Right lobe of liver (tissue), 6 donors: ENCODE results near the gene NRIP2. TPM values are rescaled to one million over a fixed set of nuclear protein-coding genes. Genes with fewer than 3 reads are reported as not detected.

Source experiments
- ATAC-seq, 4 donors: fragments of 200-7000 bp; cut with Tn5 transposase; one replicate each; pipeline ENCODE4 v1.9.1; 2020; ENCODE audit warnings: mild to moderate bottlenecking in 4 of 4, moderate library complexity in 4 of 4
- DNase-seq, 3 donors: peaks; one replicate each; pipeline ENCODE4 v3.0.0-alpha.2; 2020
- H3K27ac ChIP-seq, 3 donors: fragments of 200-600 bp; one replicate each; pipeline ENCODE4 v1.8.0; 2022
- H3K27me3 ChIP-seq, 2 donors: fragments of 200-600 bp; one replicate each; pipeline ENCODE4 v1.8.0; 2022
- H3K36me3 ChIP-seq, 4 donors: fragments of 200-600 bp; sonication (generic) in 1 of 4; one replicate each; pipeline versions ENCODE4 v1.5.1 to v1.8.0; 2017 to 2022; ENCODE audit warnings: control low read depth in 1 of 4
- H3K4me1 ChIP-seq, 4 donors: fragments of 200-600 bp; sonication (generic) in 1 of 4; one replicate each; pipeline versions ENCODE4 v1.5.1 to v1.8.0; 2017 to 2022; ENCODE audit warnings: control low read depth in 1 of 4
- H3K4me3 ChIP-seq, 3 donors: fragments of 200-600 bp; one replicate each; pipeline ENCODE4 v1.8.0; 2022
- H3K9me3 ChIP-seq, 4 donors: fragments of 200-600 bp; sonication (generic) in 1 of 4; one replicate each; pipeline versions ENCODE4 v1.5.1 to v1.8.0; 2017 to 2022; ENCODE audit warnings: control low read depth in 1 of 4
- POLR2A ChIP-seq: fragments of 450-650 bp; IDR thresholded peaks from one replicate; pipeline ENCODE4 v1.6.1; 2017; ENCODE audit warnings: antibody characterized with exemption, mild to moderate bottlenecking
- WGBS: methylation state at CpG from one replicate; pipeline ENCODE4 v1.1.6; 2018; ENCODE audit warnings: low coverage, low lambda C conversion rate; ENCODE audit not compliant: insufficient coverage; ENCODE audit errors: missing lambda C conversion rate; 5-methylcytosine and 5-hydroxymethylcytosine counted together
- intact Hi-C, 2 donors: fragments of 100-400 bp; cut with DNase I; formaldehyde crosslinking; loops; one replicate each; pipeline versions ENCODE4 v1.11.2 to v1.14.1; 2022
- total RNA-seq, 6 experiments: library from RNA; depleted of rRNA in 2 of 6; stranded (reverse); fragments of >200 nt in 2 of 6; fragmentation: NEBNext Ultra II Directional in 3 of 6; extraction: Animal tissue kit (Norgen Biotek cat#: 25700) in 3 of 6; gene quantifications; one replicate each; pipeline versions ENCODE4 v1.1.0 to v1.2.4, GENCODE V29; 2016 to 2023
- TF ChIP-seq, protein P1 (sequence below), 4 donors: fragments of 200-600 bp in 3 of 4; fragments of 450-650 bp in 1 of 4; IDR thresholded peaks; one replicate each; pipeline versions ENCODE4 v1.5.1 to v1.8.0; 2016 to 2022; ENCODE audit warnings: antibody characterized with exemption in 4 of 4, mild to moderate bottlenecking in 2 of 4
- donor health status: DM: no; HTN: yes; CAD: no.
- donor health status: DM: no; HTN: no; CAD: no.
- donor health status: DM: no; HTN: no; CAD: no.
- donor health status: DM: no; HTN: yes; CAD: no.
- donor health status: DM: no; HTN: yes; CAD: no.

The NRIP2 gene
- total RNA-seq, 6 experiments from 2014 or later: 0.12 to 0.29 (median 0.20) TPM

DNA sequence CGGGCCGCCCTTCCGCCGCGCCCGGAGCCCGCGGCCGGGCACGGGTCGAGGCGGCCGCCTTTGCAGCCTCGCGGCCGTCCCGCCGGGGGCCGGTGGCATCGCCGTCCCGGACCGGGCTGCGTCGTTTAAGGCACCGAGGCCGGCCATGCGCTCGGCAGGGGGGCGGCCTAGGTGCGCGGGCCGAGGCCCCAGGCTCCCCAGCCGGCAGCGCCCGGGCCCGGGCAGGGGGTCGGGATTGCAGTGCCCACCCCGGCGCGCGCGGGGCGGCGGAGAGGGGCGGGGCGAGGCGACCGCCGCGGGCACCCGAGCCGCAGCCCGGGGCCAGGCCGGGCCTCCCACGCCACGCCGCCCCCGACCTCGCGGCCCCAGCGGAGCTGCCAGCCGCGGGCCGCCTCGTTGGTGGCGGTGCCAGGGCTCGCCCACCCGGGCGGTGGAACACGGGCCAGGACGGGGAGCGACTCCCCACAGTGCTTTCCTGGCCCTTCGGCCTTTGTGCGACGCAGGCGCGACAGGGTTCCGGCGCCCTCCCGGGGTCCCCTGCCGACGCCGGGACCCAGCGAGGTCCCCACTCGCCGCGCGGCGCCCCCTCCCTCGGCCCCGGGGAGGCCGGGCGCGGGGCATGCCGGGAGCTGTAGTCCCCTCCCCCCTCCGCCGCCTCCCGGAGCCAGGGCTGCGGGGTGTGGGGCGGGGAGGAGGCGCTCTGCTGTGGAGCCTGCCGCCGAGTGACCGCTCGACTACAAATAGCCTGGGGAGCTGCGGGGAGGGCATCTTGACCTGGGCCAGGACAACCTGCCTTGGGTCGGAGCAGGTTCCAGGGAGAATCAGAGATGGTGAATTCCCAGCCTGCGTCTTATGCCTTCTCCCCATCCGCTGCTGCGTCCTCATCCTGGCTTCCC is 39.3 kb downstream of the NRIP2 start:
- ATAC-seq (peak; percentile 80 to 84 (median 81)), DNase-seq (peak; percentile 86 to 89 (median 89))
- TF ChIP-seq, protein P1, sequence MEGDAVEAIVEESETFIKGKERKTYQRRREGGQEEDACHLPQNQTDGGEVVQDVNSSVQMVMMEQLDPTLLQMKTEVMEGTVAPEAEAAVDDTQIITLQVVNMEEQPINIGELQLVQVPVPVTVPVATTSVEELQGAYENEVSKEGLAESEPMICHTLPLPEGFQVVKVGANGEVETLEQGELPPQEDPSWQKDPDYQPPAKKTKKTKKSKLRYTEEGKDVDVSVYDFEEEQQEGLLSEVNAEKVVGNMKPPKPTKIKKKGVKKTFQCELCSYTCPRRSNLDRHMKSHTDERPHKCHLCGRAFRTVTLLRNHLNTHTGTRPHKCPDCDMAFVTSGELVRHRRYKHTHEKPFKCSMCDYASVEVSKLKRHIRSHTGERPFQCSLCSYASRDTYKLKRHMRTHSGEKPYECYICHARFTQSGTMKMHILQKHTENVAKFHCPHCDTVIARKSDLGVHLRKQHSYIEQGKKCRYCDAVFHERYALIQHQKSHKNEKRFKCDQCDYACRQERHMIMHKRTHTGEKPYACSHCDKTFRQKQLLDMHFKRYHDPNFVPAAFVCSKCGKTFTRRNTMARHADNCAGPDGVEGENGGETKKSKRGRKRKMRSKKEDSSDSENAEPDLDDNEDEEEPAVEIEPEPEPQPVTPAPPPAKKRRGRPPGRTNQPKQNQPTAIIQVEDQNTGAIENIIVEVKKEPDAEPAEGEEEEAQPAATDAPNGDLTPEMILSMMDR (IDR thresholded peaks at IDR 0.05): no peak
- peak; percentile 35 for TF ChIP-seq POLR2A
- 0% methylated on average over 4 of the region's 111 CpGs for WGBS
- H3K27me3 ChIP-seq: no peaks in the 10 kb centered on the region
- peaks cover 0 to 25% (median 8%) of the 10 kb centered on the region in 4 donors for H3K4me1 ChIP-seq
- intact Hi-C loops: no loop called here
- peaks cover 7 to 39% (median 22%) of the 10 kb centered on the region in 4 donors for H3K36me3 ChIP-seq
- peak overlapping the region; percentile 59 to 69 (median 64) for H3K4me3 ChIP-seq
- peak overlapping the region; percentile 86 to 97 (median 89) for H3K27ac ChIP-seq
- no peaks in the 10 kb centered on the region for H3K9me3 ChIP-seq

DNA sequence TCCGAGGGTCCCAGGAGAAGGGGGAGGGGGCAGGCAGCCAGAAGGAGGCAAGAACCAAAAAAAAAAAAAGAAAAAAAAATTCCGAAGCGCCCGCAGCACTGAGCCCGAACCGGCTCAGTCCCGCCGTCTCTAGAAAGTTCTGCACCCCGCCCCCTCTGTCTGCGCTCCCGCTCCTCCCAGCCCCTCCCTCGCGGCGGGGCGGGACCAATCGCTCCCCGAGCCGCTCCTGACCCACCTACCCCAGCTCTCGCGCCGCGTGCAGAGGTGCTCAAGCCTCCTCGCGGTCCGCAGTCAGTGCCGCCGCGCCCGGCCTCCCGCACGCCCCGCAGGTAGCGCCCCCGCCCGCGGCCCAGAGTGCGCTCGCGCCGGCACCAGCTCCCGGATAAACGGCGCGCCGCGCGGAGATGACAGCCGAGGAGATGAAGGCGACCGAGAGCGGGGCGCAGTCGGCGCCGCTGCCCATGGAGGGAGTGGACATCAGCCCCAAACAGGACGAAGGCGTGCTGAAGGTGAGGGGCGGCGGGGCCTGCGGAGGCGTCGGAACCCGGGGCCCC is 40.0 kb downstream of the NRIP2 start, which contains the start of gene FKBP4:
FKBP4 (plus strand) TSS at position 235 of the 554 bp plus-strand sequence; CDS start at position 405, 170 bp downstream.
- H3K27ac ChIP-seq: peak within 1 kb of the TSS; percentile 86 to 97 (median 89)
- peak; percentile 93 for TF ChIP-seq POLR2A
- TF ChIP-seq, protein P1 (IDR thresholded peaks at IDR 0.05): no peak
- H3K36me3 ChIP-seq: peaks cover 4 to 32% (median 17%) of the 10 kb centered on the region in 4 donors
- DNase-seq (peak; percentile 97 to 98 (median 98)), ATAC-seq (peak; percentile 93 to 96 (median 94))
- H3K9me3 ChIP-seq: no peaks in the 10 kb centered on the region
- intact Hi-C loops: no loop called here
- no peaks in the 10 kb centered on the region for H3K27me3 ChIP-seq
- under 1% methylated on average over 34 of the region's 63 CpGs for WGBS
- H3K4me3 ChIP-seq: peak within 1 kb of the TSS; percentile 59 to 69 (median 64)
- H3K4me1 ChIP-seq: peaks cover 0 to 25% (median 8%) of the 10 kb centered on the region in 4 donors

DNA sequence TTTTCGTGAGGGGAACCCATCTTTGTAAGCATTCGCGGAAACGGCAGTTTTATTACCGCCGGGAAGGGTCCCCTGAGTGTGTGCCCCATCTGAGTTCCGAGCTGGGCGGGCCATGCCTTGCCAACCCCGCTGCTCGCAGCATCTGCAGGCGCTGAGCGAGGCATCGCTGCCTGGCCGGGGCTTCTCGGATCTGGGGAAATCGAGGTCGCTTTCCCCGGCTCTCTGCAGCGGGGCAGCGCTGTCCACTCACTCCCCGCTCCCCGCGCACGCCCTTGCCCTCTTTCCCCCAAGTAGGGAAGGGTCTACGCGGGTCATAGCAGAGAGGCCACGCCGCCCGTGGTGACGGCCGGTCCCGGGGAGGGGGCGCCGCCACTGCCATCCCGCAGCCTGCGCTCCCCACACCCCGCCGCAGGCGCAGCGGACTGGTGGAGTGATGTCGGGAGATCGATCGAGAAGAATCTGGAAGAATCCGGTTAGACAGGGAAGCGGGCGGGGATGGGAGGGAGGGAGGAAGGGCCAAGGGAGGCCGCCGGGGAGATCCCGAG is 40.6 kb downstream of the NRIP2 start:
- no peaks in the 10 kb centered on the region for H3K27me3 ChIP-seq
- no peak for DNase-seq
- H3K4me1 ChIP-seq: peaks cover 0 to 25% (median 8%) of the 10 kb centered on the region in 4 donors
- ATAC-seq: peak; percentile 52 to 70 (median 61)
- H3K4me3 ChIP-seq: peak overlapping the region; percentile 59 to 69 (median 64)
- intact Hi-C loops: no loop called here
- H3K27ac ChIP-seq: peak overlapping the region; percentile 86 to 97 (median 89)
- peaks cover under 1 to 26% (median 13%) of the 10 kb centered on the region in 4 donors for H3K36me3 ChIP-seq
- 22% methylated on average over 20 of the region's 49 CpGs for WGBS
- no peak for TF ChIP-seq POLR2A
- TF ChIP-seq, protein P1 (IDR thresholded peaks at IDR 0.05): no peak
- no peaks in the 10 kb centered on the region for H3K9me3 ChIP-seq

DNA sequence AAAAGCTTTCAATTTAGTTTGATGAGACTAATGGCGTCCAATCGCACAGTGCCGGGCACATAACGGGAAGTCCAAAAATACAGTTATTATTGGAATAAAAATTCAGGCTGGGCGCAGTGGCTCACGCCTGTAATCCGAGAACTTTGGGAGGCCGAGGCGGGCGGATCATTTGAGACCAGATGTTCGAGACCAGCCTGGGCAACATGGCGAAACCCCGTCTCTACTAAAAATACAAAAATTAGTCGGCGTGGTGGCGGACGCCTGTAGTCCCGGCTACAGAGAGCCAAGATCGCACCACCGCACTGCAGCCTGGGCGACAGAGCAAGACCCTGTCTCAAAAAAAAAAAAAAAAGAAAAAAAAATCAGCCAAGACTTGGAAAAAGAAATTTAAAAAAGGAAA is 41.3 kb downstream of the NRIP2 start:
- 94% methylated on average over 8 of the region's 21 CpGs for WGBS
- Histone ChIP-seq H3K4me3 (no peak overlapping the region), H3K9me3 (no peaks in the 10 kb centered on the region), H3K36me3 (peaks cover 0 to 19% (median 6%) of the 10 kb centered on the region in 4 donors), H3K27ac (no peak overlapping the region), H3K4me1 (peaks cover 0 to 25% (median 8%) of the 10 kb centered on the region in 4 donors), H3K27me3 (no peaks in the 10 kb centered on the region)
- intact Hi-C loops: no loop called here
- TF ChIP-seq, protein P1 (IDR thresholded peaks at IDR 0.05): no peak
- TF ChIP-seq POLR2A: no peak
- DNase-seq (peak in 1 of 3 donors; percentile 44), ATAC-seq (no peak)
